NB4 (cell line): ENCODE data around the gene SYT14.

Source experiments
- CTCF ChIP-seq: IDR thresholded peaks from one replicate; pipeline ENCODE4 v1.5.1; 2012; ENCODE audit warnings: low read depth, low read length
- POLR2A ChIP-seq: IDR thresholded peaks from 2 replicates; pipeline ENCODE4 v1.6.1; 2011; ENCODE audit warnings: mild to moderate bottlenecking; ENCODE audit not compliant: insufficient read length; ENCODE audit errors: extremely low read depth
- TF ChIP-seq, protein P1 (sequence below): IDR thresholded peaks from 2 replicates; pipeline ENCODE4 v1.6.1; 2011; ENCODE audit warnings: low read depth, low read length

GRCh38 chr1:210081494-210081893 is 143.5 kb downstream of the SYT14 start:
- TF ChIP-seq CTCF, result no peak
- no peak for TF ChIP-seq POLR2A
- TF ChIP-seq, protein P1, sequence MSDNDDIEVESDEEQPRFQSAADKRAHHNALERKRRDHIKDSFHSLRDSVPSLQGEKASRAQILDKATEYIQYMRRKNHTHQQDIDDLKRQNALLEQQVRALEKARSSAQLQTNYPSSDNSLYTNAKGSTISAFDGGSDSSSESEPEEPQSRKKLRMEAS, result no peak
